Trophoblast cell (in vitro differentiated cells and primary cell): ENCODE measurements around the gene NADK2.

ENCODE experiments used
- DNase-seq, 2 donors: peaks; one replicate each; pipeline ENCODE4 v3.0.0-alpha.2; 2016
- H2AFZ ChIP-seq: 2 replicates; pipeline ENCODE4 v1.6.1; 2013; ENCODE audit warnings: low read length, moderate library complexity, mild to moderate bottlenecking; ENCODE audit not compliant: insufficient read depth, poor library complexity
- H2AK5ac ChIP-seq: 2 replicates; pipeline ENCODE4 v1.6.1; 2013; ENCODE audit warnings: mild to moderate bottlenecking, low read length
- H2BK120ac ChIP-seq: 2 replicates; pipeline ENCODE4 v1.6.1; 2013; ENCODE audit warnings: low read length, mild to moderate bottlenecking, moderate library complexity; ENCODE audit not compliant: insufficient read depth, poor library complexity
- H2BK12ac ChIP-seq: 2 replicates; pipeline ENCODE4 v1.6.1; 2013; ENCODE audit warnings: mild to moderate bottlenecking, low read length, moderate library complexity
- H2BK5ac ChIP-seq: 2 replicates; pipeline ENCODE4 v1.6.1; 2013; ENCODE audit warnings: low read length, low read depth, moderate library complexity, mild to moderate bottlenecking; ENCODE audit not compliant: poor library complexity
- H3K14ac ChIP-seq: 2 replicates; pipeline ENCODE4 v1.6.1; 2013; ENCODE audit warnings: mild to moderate bottlenecking, low read length
- H3K18ac ChIP-seq: 2 replicates; pipeline ENCODE4 v1.6.1; 2013; ENCODE audit warnings: mild to moderate bottlenecking, low read length
- H3K23ac ChIP-seq: 2 replicates; pipeline ENCODE4 v1.6.1; 2013; ENCODE audit warnings: low read length
- H3K27ac ChIP-seq: 2 replicates; pipeline ENCODE4 v1.5.1; 2013; ENCODE audit warnings: low read depth, mild to moderate bottlenecking, inconsistent platforms, low read length, moderate library complexity
- H3K27me3 ChIP-seq: 2 replicates; pipeline ENCODE4 v1.6.1; 2013; ENCODE audit warnings: inconsistent platforms, mild to moderate bottlenecking, low read length, moderate library complexity; ENCODE audit not compliant: insufficient read depth
- H3K36me3 ChIP-seq, 2 experiments: 1 replicate in 1 of 2; 2 replicates in 1 of 2; pipeline ENCODE4 v1.6.1; 2013; ENCODE audit warnings: low read length in 2 of 2, mild to moderate bottlenecking in 2 of 2, moderate library complexity in 1 of 2; ENCODE audit not compliant: insufficient read depth in 2 of 2, control insufficient read depth in 1 of 2
- H3K4ac ChIP-seq: 2 replicates; pipeline ENCODE4 v1.6.1; 2013; ENCODE audit warnings: low read depth, mild to moderate bottlenecking, low read length, moderate library complexity
- H3K4me1 ChIP-seq, 2 experiments: 1 replicate in 1 of 2; 2 replicates in 1 of 2; pipeline ENCODE4 v1.6.1; 2013; ENCODE audit warnings: low read length in 2 of 2, mild to moderate bottlenecking in 2 of 2, moderate library complexity in 1 of 2; ENCODE audit not compliant: insufficient read depth in 2 of 2, control insufficient read depth in 1 of 2
- H3K4me2 ChIP-seq: 2 replicates; pipeline ENCODE4 v1.6.1; 2013; ENCODE audit warnings: inconsistent platforms, mild to moderate bottlenecking, low read length, moderate library complexity
- H3K4me3 ChIP-seq: 2 replicates; pipeline ENCODE4 v1.5.1; 2013; ENCODE audit warnings: mild to moderate bottlenecking, low read depth, low read length, inconsistent platforms
- H3K79me1 ChIP-seq: one replicate; pipeline ENCODE4 v1.6.1; 2013; ENCODE audit warnings: low read length
- H3K79me2 ChIP-seq: 2 replicates; pipeline ENCODE4 v1.6.1; 2013; ENCODE audit warnings: low read length, mild to moderate bottlenecking; ENCODE audit not compliant: control insufficient read depth, insufficient read depth, poor library complexity
- H3K9ac ChIP-seq: 2 replicates; pipeline ENCODE4 v1.6.1; 2013; ENCODE audit warnings: mild to moderate bottlenecking, low read length
- H3K9me3 ChIP-seq: 2 replicates; pipeline ENCODE4 v1.6.1; 2013; ENCODE audit warnings: low read depth, mild to moderate bottlenecking, control low read depth, inconsistent platforms, low read length; ENCODE audit not compliant: insufficient read depth
- H4K12ac ChIP-seq: 2 replicates; pipeline ENCODE4 v1.6.1; 2013; ENCODE audit warnings: low read depth, mild to moderate bottlenecking, low read length, moderate library complexity
- H4K8ac ChIP-seq: 2 replicates; pipeline ENCODE4 v1.6.1; 2013; ENCODE audit warnings: low read depth, mild to moderate bottlenecking, low read length, moderate library complexity
- H4K91ac ChIP-seq: one replicate; pipeline ENCODE4 v1.6.1; 2013; ENCODE audit warnings: low read depth, mild to moderate bottlenecking, low read length, moderate library complexity
- WGBS: extraction: QIAGEN DNeasy Blood & Tissue Kit; methylation state at CpG from one replicate; pipeline ENCODE4 v1.1.7; 2013; ENCODE audit warnings: missing lambda C conversion rate; ENCODE audit not compliant: insufficient read length, insufficient coverage; ENCODE audit errors: extremely low coverage; 5-methylcytosine and 5-hydroxymethylcytosine counted together

The NADK2 gene

GRCh38 chr5:36158144-36158543 lies 83.6 kb downstream of the NADK2 start:
- Histone ChIP-seq H2BK5ac (peak overlapping the region; percentile 83), H3K79me1 (peaks cover 31% of the 10 kb centered on the region), H3K4ac (peak overlapping the region; percentile 64), H2AFZ (no peak overlapping the region), H4K91ac (peak overlapping the region; percentile 51), H3K27ac (peak overlapping the region; percentile 94), H3K9ac (no peak overlapping the region), H3K27me3 (no peaks in the 10 kb centered on the region), H3K9me3 (no peaks in the 10 kb centered on the region), H3K4me3 (no peak overlapping the region), H2AK5ac (no peak overlapping the region), H4K8ac (peak overlapping the region; percentile 20), H3K23ac (no peak overlapping the region), H3K4me2 (peak overlapping the region; percentile 39), H3K4me1 (peaks cover 28 to 42% of the 10 kb centered on the region in 2 experiments), H3K14ac (peak overlapping the region; percentile 67), H4K12ac (no peak overlapping the region), H3K18ac (no peak overlapping the region), H2BK12ac (peak overlapping the region; percentile 50), H3K79me2 (peaks cover 21% of the 10 kb centered on the region), H2BK120ac (peak overlapping the region; percentile 68), H3K36me3 (peaks cover 17 to 37% of the 10 kb centered on the region in 2 experiments)
- WGBS: no CpG with 5 or more reads among the region's 2 CpGs
- peak in 1 of 2 donors; percentile 17 for DNase-seq

GRCh38 chr5:36156619-36157018 lies 85.1 kb downstream of the NADK2 start:
- Histone ChIP-seq H3K9ac (no peak overlapping the region), H3K4me1 (peaks cover 28 to 40% of the 10 kb centered on the region in 2 experiments), H3K36me3 (peaks cover 12 to 27% of the 10 kb centered on the region in 2 experiments), H3K23ac (no peak overlapping the region), H3K14ac (no peak overlapping the region), H3K4me2 (peak overlapping the region; percentile 40), H3K4ac (no peak overlapping the region), H2AFZ (no peak overlapping the region), H4K91ac (no peak overlapping the region), H3K27me3 (no peaks in the 10 kb centered on the region), H3K79me1 (peaks cover 35% of the 10 kb centered on the region), H3K9me3 (no peaks in the 10 kb centered on the region), H3K18ac (no peak overlapping the region), H2BK5ac (peak overlapping the region; percentile 42), H4K12ac (no peak overlapping the region), H2BK120ac (no peak overlapping the region), H2AK5ac (no peak overlapping the region), H3K79me2 (peaks cover 23% of the 10 kb centered on the region), H2BK12ac (no peak overlapping the region), H3K4me3 (no peak overlapping the region), H3K27ac (peak overlapping the region; percentile 93), H4K8ac (no peak overlapping the region)
- DNase-seq: peak; percentile 58 to 96
- no CpG with 5 or more reads among the region's 1 CpG for WGBS

- Histone ChIP-seq H3K27me3 (no peaks in the 10 kb centered on the region), H2AFZ (no peak overlapping the region), H3K4me3 (no peak overlapping the region), H4K8ac (peak overlapping the region; percentile 36), H3K36me3 (peaks cover 12 to 25% of the 10 kb centered on the region in 2 experiments), H3K4ac (no peak overlapping the region), H3K18ac (no peak overlapping the region), H3K4me2 (peak overlapping the region; percentile 40), H3K14ac (no peak overlapping the region), H3K4me1 (peaks cover 28 to 40% of the 10 kb centered on the region in 2 experiments), H3K27ac (peak overlapping the region; percentile 93), H2AK5ac (no peak overlapping the region), H2BK120ac (no peak overlapping the region), H3K9me3 (no peaks in the 10 kb centered on the region), H2BK5ac (peak overlapping the region; percentile 51), H4K12ac (no peak overlapping the region), H3K79me1 (peaks cover 38% of the 10 kb centered on the region), H4K91ac (no peak overlapping the region), H3K9ac (no peak overlapping the region), H3K79me2 (peaks cover 23% of the 10 kb centered on the region), H3K23ac (no peak overlapping the region), H2BK12ac (no peak overlapping the region)
- no CpG with 5 or more reads among the region's 4 CpGs for WGBS
- DNase-seq: peak; percentile 99
Measured at GRCh38 chr5:36156121-36156601, 85.6 kb downstream of the NADK2 start.

GRCh38 chr5:36155291-36155690 lies 86.4 kb downstream of the NADK2 start:
- H2BK120ac ChIP-seq: no peak overlapping the region
- no CpG with 5 or more reads among the region's 7 CpGs for WGBS
- peaks cover 24 to 38% of the 10 kb centered on the region in 2 experiments for H3K4me1 ChIP-seq
- H3K4me3 ChIP-seq: no peak overlapping the region
- no peak overlapping the region for H4K91ac ChIP-seq
- no peak overlapping the region for H3K14ac ChIP-seq
- H3K4ac ChIP-seq: no peak overlapping the region
- H4K12ac ChIP-seq: no peak overlapping the region
- H3K23ac ChIP-seq: no peak overlapping the region
- H3K27me3 ChIP-seq: no peaks in the 10 kb centered on the region
- H3K27ac ChIP-seq: peak overlapping the region; percentile 93
- H2BK12ac ChIP-seq: no peak overlapping the region
- peaks cover 34% of the 10 kb centered on the region for H3K79me1 ChIP-seq
- no peak overlapping the region for H3K9ac ChIP-seq
- peak in 1 of 2 donors; percentile 91 for DNase-seq
- H3K79me2 ChIP-seq: peaks cover 19% of the 10 kb centered on the region
- no peak overlapping the region for H3K18ac ChIP-seq
- no peak overlapping the region for H3K4me2 ChIP-seq
- no peak overlapping the region for H2AK5ac ChIP-seq
- peaks cover 8 to 21% of the 10 kb centered on the region in 2 experiments for H3K36me3 ChIP-seq
- H3K9me3 ChIP-seq: no peaks in the 10 kb centered on the region
- H2AFZ ChIP-seq: no peak overlapping the region
- H4K8ac ChIP-seq: no peak overlapping the region
- no peak overlapping the region for H2BK5ac ChIP-seq
